Measurements from ENCODE around the gene FOXK1.

FOXK1 gene

GRCh38 chr7:4700577-4701235 lies 18.6 kb downstream of the FOXK1 start:
- DNase-seq, result no peak

- DNase-seq, result no peak
Observed at GRCh38 chr7:4702961-4703512, 20.9 kb downstream of the FOXK1 start.

DNA sequence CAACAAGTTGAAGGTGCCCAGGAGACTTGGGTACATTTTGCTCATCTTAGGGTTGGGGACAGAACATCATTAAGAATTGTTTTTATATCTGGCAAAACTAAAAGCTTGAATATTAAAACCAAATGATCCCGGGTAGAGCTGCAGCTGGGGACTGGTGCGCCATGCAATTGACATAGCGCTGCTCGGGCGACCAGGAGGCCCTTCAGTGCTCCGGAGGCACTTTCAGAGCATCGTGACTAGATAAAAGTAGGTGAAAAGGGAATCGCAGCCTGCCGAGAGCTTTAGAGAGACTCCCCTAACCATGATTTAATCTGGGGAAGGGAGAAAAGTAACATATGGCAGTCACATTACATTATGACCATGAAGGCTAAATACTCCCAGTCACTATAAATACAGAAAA lies 21.4 kb downstream of the FOXK1 start:
- DNase-seq, result no peak

DNA sequence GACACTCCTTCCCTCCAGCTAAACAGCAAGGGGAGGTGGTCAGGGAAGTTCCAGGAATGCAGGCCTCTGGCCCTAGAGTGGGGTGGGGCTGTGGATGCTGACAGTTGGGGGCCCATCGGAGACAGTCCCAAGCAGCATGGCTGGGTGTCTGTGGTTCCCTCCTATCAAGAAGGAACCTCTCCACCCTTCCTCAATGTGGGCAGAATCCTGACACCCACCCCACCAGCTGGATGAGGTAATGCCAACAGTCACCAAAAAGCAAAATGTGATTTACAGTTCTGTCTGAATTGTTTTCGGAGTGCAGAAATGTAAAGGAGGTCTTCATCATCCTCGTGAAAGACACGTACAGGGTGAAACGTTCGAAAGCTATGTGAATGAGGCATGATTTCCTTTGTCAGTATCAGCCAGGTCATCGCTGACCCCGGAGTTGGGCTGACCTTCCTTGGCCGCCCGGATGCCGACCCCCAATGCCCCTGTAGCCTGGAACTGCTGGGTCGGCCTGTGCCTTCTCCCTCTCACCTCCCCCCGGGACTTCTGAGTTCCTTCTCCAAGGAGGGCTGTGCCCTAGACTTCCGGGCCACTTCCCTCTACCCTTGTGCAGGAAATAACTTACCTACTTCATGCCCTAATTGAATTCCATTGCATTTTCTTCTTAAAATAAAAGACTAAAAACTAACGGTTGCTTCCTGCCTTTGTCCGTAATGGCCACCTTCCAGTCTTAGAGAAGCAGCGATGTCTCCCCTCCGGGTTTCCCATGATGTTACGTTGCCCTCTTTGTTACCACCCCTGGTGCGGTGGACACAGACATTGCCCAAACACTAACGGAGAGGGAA lies 24.5 kb downstream of the FOXK1 start:
- DNase-seq, result no peak

GRCh38 chr7:4707217-4707741 lies 25.2 kb downstream of the FOXK1 start:
- DNase-seq, result no peak

GRCh38 chr7:4707980-4708411 lies 25.9 kb downstream of the FOXK1 start:
- no peak for DNase-seq

DNA sequence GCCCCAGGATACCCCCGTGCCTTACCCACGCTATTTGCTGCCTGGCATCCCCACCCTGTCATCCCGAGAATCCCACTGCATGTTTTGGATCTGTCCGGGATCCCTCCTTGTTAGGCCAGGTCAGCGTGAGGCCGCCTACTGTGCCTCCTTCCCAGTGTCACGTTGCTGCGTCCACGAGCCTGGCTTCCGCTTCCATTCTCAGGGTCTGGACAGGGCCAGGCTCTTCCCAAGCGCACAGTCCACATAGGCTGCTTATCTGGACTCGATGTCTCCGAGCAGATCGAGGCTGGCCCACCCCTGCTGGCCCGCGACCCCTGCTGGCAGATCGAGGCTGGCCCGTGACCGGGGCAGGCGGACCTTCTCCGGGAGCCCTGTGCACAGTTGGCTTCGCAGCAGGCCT lies 27.1 kb downstream of the FOXK1 start:
- DNase-seq, result no peak

GRCh38 chr7:4711093-4711492 lies 29.0 kb downstream of the FOXK1 start:
- DNase-seq, result no peak

- DNase-seq, result no peak
Observed at GRCh38 chr7:4711634-4712033, 29.5 kb downstream of the FOXK1 start.

GRCh38 chr7:4712281-4713182 lies 30.4 kb downstream of the FOXK1 start:
- DNase-seq, result peak; percentile 23

DNA sequence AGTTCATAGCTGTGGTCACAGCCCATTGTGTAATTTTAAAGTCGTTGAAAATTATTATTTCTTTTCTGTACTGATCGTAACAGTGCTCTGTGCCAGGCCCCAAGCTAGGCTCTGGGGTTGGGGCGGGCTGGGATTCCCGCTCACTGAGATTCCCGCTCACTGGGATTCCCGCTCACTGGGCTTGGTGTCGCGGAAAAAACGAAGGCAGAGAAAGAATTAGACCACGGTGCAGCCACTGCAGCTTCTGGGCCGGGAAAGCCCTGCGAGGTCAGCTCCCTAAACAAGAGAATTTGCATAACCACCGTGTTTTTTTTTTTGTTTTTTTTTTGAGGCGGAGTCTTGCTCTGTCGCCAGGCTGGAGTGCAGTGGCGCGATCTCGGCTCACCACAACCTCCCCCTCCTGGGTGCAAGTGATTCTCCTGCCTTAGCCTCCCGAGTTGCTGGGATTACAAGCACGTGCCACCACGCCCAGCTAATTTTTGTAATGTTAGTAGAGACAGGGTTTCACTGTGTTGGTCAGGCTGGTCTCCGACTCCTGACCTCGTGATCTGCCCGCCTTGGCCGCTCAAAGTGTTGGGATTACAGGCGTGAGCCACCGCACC lies 31.2 kb downstream of the FOXK1 start:
- no peak for DNase-seq

DNA sequence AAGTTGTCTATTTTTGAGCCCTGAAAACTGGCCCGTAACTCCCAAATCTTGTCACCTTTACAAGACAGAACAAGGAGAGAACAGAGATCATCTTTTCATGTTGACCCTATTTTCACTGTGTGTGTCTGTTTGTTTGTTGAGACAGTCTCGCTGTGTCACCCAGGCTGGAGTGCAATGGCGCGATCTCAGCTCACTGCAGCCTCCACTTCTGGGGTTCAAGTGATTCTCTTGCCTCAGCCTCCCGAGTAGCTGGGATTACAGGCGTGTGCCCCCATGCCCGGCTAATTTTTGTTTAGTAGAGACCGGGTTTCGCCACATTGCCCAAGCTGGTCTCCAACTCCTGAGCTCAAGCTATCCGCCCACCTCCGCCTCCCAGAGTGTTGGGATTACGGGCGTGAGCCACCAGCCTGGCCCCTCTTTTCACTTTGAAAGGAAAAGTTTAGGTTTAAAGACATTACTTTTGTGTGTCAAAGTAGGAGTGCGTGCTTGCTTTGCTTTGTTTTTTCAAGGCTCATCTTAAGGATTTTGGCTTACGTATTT lies 32.1 kb downstream of the FOXK1 start:
- DNase-seq, result no peak

DNA sequence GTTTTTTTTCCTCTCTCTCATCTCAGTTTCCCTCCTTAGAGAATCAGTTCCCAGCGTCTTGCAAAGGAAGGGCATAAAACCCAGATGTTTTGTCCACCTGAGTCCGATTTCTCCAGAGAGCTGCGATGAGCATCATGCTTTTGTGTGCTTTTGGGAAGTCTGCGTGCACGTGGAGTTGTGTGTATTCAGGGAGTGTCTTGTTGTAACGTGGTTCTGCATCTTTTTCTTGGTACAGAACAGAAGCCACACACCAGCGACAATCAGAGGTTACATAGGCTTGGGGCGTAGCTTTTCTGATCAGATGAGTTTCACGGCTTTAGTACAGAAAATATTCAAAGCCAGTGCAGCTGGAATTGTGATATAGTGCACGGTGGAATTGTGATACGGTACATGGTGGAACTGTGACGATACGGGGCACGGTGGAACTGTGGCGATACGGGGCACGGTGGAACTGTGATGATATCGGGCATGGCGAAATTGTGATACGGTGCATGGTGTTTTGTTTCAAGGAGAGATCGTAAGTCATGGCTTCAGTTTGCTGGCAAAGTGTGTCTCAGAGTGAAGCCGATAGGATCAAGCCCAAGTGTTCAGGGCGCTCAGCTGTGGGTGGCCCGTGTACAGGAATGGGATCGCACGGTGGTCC lies 32.8 kb downstream of the FOXK1 start:
- DNase-seq, result no peak

DNA sequence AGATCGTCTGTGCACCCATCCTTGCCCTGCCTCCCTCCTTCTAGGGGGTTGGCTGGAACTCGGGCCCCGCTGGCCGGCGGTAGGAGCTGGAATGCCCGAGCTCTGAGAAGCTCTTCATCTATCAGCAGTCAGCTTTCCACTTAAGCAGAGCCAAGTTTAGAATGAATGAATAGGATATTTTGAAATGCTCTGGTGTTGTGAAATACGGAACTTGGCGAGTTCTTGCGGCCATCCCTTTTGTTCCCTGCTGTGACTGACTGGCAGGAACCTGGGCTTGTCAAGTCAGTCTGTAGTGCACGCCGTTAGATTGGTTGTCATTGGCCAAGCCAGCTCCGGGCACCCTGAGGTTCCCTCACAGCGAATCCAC lies 33.3 kb downstream of the FOXK1 start:
- DNase-seq, result no peak

GRCh38 chr7:4716946-4717795 lies 35.1 kb downstream of the FOXK1 start:
- DNase-seq, result no peak

- DNase-seq, result no peak
Observed at GRCh38 chr7:4718075-4718474, 36.0 kb downstream of the FOXK1 start.

- no peak for DNase-seq
Observed at GRCh38 chr7:4720225-4720624, 38.1 kb downstream of the FOXK1 start.

GRCh38 chr7:4722308-4722707 lies 40.2 kb downstream of the FOXK1 start:
- no peak for DNase-seq

DNA sequence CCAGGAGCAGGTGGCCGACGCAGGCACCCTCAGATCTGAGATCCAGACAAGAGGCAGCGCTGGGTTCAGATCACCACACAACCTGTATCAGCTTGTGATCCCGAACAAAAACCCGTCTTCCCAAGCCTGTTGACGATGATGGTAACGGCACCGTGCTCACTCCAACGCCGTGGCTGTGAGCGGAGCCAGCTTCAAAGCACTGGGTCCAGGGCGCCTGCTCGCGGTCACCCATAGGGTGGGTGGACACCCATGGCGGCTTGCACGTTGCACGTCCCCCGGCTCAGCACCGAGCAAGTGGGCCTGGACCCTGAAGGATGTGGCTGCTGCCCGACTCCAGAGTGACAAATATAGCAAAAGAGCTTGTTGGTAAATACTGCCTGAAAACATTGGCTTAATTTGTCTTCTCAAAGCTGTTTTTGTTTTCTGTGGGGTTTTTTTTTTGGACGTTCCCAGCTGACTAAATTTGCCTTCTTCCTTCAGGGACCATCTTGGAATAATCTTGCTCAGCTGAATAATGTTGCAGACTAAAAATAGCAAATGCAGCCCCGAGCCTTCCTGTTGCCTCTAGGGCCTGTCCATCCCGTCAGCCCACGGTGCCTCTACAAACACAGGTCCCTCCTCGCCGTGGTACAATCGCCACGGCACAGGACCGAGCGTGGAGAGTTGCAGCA lies 41.0 kb downstream of the FOXK1 start:
- DNase-seq, result no peak

DNA sequence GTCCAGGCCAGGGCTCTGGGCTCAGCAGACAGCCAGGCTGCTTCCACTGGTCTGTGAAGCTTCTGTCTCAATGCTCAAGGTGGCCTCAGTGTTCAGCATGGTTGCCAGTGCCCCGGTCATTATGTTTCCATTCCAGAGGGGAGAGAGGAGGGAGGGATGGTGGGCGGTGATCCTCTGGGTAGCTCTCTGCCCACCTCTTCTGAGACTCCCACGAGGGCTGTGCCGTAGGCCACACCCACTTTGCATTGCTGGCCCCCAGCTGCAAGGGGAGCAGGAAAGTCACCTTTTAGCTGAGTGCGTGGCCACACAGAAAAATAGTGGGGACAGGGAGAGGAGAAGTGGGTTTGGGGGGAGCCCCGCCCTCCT lies 42.5 kb downstream of the FOXK1 start:
- no peak for DNase-seq

Measured in activated CD4-positive, alpha-beta T cell treated with anti-CD3 and anti-CD28 coated beads, Interleukin-10, Interleukin-2, amounts not matched to agents 100 ng/mL and 50 ng/mL, durations not matched to agents 16 hours and 8 hours (primary cell).